Measurements from ENCODE around the gene ZNF862. TPM values are rescaled to one million over a fixed set of nuclear protein-coding genes. Genes with fewer than 3 reads are reported as not detected.

Gene ZNF862
- total RNA-seq, 1 donor from 2014 or later = 10.4 TPM

GRCh38 chr7:149859369-149859768 is 21.2 kb downstream of the ZNF862 start:
- Histone ChIP-seq H3K4me1 (peaks cover 23% of the 10 kb centered on the region), H3K4me3 (no peak overlapping the region), H3K27ac (replicated peaks) (no peak overlapping the region), H3K27me3 (ENCODE audit: low read depth) (no peaks in the 10 kb centered on the region), H3K9me3 (replicated peaks) (no peaks in the 10 kb centered on the region), H3K36me3 (peaks cover 53% of the 10 kb centered on the region)
- intact Hi-C loops (cut with micrococcal nuclease) = no loop called here
- DNase-seq = no peak
- no peak for TF ChIP-seq CTCF (IDR thresholded peaks at IDR 0.05; ENCODE audit: borderline replicate concordance)

GRCh38 chr7:149859876-149860275 is 21.7 kb downstream of the ZNF862 start:
- no peak overlapping the region for H3K4me3 ChIP-seq
- H3K27me3 ChIP-seq (ENCODE audit: low read depth) = no peaks in the 10 kb centered on the region
- no peak for DNase-seq
- H3K27ac ChIP-seq (replicated peaks) = no peak overlapping the region
- H3K4me1 ChIP-seq = peaks cover 18% of the 10 kb centered on the region
- no peak for TF ChIP-seq CTCF (IDR thresholded peaks at IDR 0.05; ENCODE audit: borderline replicate concordance)
- H3K36me3 ChIP-seq = peaks cover 58% of the 10 kb centered on the region
- intact Hi-C loops (cut with micrococcal nuclease) = no loop called here
- no peaks in the 10 kb centered on the region for H3K9me3 ChIP-seq (replicated peaks)

- Histone ChIP-seq H3K4me3 (no peak overlapping the region), H3K4me1 (peaks cover 6% of the 10 kb centered on the region), H3K9me3 (replicated peaks) (no peaks in the 10 kb centered on the region), H3K36me3 (peaks cover 59% of the 10 kb centered on the region), H3K27me3 (ENCODE audit: low read depth) (no peaks in the 10 kb centered on the region), H3K27ac (replicated peaks) (no peak overlapping the region)
- DNase-seq = no peak
- TF ChIP-seq CTCF (IDR thresholded peaks at IDR 0.05; ENCODE audit: borderline replicate concordance) = peak; percentile 40
- intact Hi-C loops (cut with micrococcal nuclease) = no loop called here
Measured at GRCh38 chr7:149860821-149861727, 22.9 kb downstream of the ZNF862 start.

GRCh38 chr7:149861728-149862045 is 23.5 kb downstream of the ZNF862 start:
- H3K4me1 ChIP-seq = peaks cover 7% of the 10 kb centered on the region
- H3K9me3 ChIP-seq (replicated peaks) = no peaks in the 10 kb centered on the region
- no peaks in the 10 kb centered on the region for H3K27me3 ChIP-seq (ENCODE audit: low read depth)
- H3K36me3 ChIP-seq = peaks cover 64% of the 10 kb centered on the region
- H3K27ac ChIP-seq (replicated peaks) = no peak overlapping the region
- no peak for DNase-seq
- no peak overlapping the region for H3K4me3 ChIP-seq
- TF ChIP-seq CTCF (IDR thresholded peaks at IDR 0.05; ENCODE audit: borderline replicate concordance) = no peak
- intact Hi-C loops (cut with micrococcal nuclease) = no loop called here

- Histone ChIP-seq H3K4me1 (peaks cover 11% of the 10 kb centered on the region), H3K9me3 (replicated peaks) (no peaks in the 10 kb centered on the region), H3K27ac (replicated peaks) (no peak overlapping the region), H3K36me3 (peaks cover 64% of the 10 kb centered on the region), H3K27me3 (ENCODE audit: low read depth) (no peaks in the 10 kb centered on the region), H3K4me3 (no peak overlapping the region)
- intact Hi-C loops (cut with micrococcal nuclease) = no loop called here
- DNase-seq = no peak
- TF ChIP-seq CTCF (IDR thresholded peaks at IDR 0.05; ENCODE audit: borderline replicate concordance) = no peak
Measured at GRCh38 chr7:149862156-149862555, 24.0 kb downstream of the ZNF862 start.

Data from left ventricle myocardium inferior (tissue), 1 donor.